Osteoblast (primary cell): ENCODE results near the gene TCF7L1. TPM values are rescaled to one million over a fixed set of nuclear protein-coding genes. Genes with fewer than 3 reads are reported as not detected.
A peak's percentile ranks its signal among the peaks of the same experiment; 100 is the strongest.
"Not testable (repeated sequence)": the region's sequence is repeated elsewhere in the genome, so short reads cannot be mapped to it uniquely, and the experiment has no call there.

Experiments
- DNase-seq: peaks from one replicate; pipeline ENCODE4 v3.0.0; 2011; ENCODE audit warnings: low spot score, mixed read lengths; ENCODE audit not compliant: insufficient read length; ENCODE audit errors: missing footprints
- H2AFZ ChIP-seq: 2 replicates; pipeline ENCODE4 v1.6.0; 2011; ENCODE audit warnings: mild to moderate bottlenecking, low read length
- H3K27ac ChIP-seq: 2 replicates; pipeline ENCODE4 v1.5.1; 2011; ENCODE audit warnings: mild to moderate bottlenecking, low read depth, low read length, moderate library complexity
- H3K27me3 ChIP-seq: 2 replicates; pipeline ENCODE4 v1.6.0; 2012; ENCODE audit warnings: mild to moderate bottlenecking, control low read depth, inconsistent platforms, low read length, moderate library complexity; ENCODE audit not compliant: insufficient read depth
- H3K36me3 ChIP-seq: 2 replicates; pipeline ENCODE4 v1.5.1; 2011; ENCODE audit warnings: mild to moderate bottlenecking, low read length, control low read depth, moderate library complexity; ENCODE audit not compliant: insufficient read depth
- H3K4me1 ChIP-seq: 2 replicates; pipeline ENCODE4 v1.5.1; 2011; ENCODE audit warnings: mild to moderate bottlenecking, low read length, control low read depth, moderate library complexity; ENCODE audit not compliant: insufficient read depth
- H3K4me2 ChIP-seq: 2 replicates; pipeline ENCODE4 v1.6.0; 2011; ENCODE audit warnings: mild to moderate bottlenecking, low read length; ENCODE audit not compliant: insufficient read depth
- H3K4me3 ChIP-seq: fragments of 200-600 bp; sonication (generic); 3 replicates; pipeline ENCODE4 v1.5.1; 2012; ENCODE audit warnings: mild to moderate bottlenecking, low read length, inconsistent platforms; ENCODE audit not compliant: insufficient read depth
- H3K79me2 ChIP-seq: 2 replicates; pipeline ENCODE4 v1.6.0; 2012; ENCODE audit warnings: mild to moderate bottlenecking, low read length, control low read depth, inconsistent platforms; ENCODE audit not compliant: insufficient read depth
- H3K9me3 ChIP-seq: 2 replicates; pipeline ENCODE4 v1.5.1; 2011; ENCODE audit warnings: low read depth, low read length, control low read depth
- H4K20me1 ChIP-seq: 2 replicates; pipeline ENCODE4 v1.6.0; 2012; ENCODE audit warnings: mild to moderate bottlenecking, low read length, control low read depth; ENCODE audit not compliant: insufficient read depth
- total RNA-seq: library from RNA; depleted of rRNA; stranded (reverse); fragments of >200 nt; gene quantifications from 2 replicates; pipeline ENCODE4 v1.2.3, GENCODE V29; 2012
- TF ChIP-seq, protein P1 (sequence below): IDR thresholded peaks from 2 replicates; pipeline ENCODE4 v1.5.1; 2011; ENCODE audit warnings: mild to moderate bottlenecking, low read depth, low read length, moderate library complexity; ENCODE audit errors: extremely low read depth

The TCF7L1 gene
- total RNA-seq, 1 donor = 2.5 TPM

DNA sequence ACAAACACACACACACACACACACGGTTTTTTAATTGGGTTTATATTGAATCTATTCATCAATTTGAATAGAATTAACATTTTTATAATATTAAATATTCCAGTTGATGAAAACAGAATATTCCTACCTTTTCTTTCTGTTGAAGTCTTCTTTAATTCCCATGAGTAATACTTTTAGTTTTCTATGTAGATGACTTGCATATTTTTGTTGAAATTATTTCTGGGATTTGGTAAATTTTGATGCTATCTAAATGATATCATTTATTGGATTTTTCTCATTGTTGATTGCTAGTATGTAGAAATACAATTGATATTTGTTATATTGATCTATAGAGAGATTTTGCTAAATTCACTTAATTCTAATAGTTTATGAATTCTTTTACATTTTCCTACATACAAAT, 12.8 kb upstream of the TCF7L1 start:
- H3K27ac ChIP-seq = no peak overlapping the region
- H4K20me1 ChIP-seq = no peaks in the 10 kb centered on the region
- no peaks in the 10 kb centered on the region for H3K4me1 ChIP-seq
- no peak overlapping the region for H3K4me3 ChIP-seq
- no peaks in the 10 kb centered on the region for H3K36me3 ChIP-seq
- no peak for DNase-seq
- H3K79me2 ChIP-seq = no peaks in the 10 kb centered on the region
- H3K9me3 ChIP-seq = no peaks in the 10 kb centered on the region
- H3K27me3 ChIP-seq = peaks cover 9% of the 10 kb centered on the region
- H2AFZ ChIP-seq = no peak overlapping the region
- TF ChIP-seq, protein P1, sequence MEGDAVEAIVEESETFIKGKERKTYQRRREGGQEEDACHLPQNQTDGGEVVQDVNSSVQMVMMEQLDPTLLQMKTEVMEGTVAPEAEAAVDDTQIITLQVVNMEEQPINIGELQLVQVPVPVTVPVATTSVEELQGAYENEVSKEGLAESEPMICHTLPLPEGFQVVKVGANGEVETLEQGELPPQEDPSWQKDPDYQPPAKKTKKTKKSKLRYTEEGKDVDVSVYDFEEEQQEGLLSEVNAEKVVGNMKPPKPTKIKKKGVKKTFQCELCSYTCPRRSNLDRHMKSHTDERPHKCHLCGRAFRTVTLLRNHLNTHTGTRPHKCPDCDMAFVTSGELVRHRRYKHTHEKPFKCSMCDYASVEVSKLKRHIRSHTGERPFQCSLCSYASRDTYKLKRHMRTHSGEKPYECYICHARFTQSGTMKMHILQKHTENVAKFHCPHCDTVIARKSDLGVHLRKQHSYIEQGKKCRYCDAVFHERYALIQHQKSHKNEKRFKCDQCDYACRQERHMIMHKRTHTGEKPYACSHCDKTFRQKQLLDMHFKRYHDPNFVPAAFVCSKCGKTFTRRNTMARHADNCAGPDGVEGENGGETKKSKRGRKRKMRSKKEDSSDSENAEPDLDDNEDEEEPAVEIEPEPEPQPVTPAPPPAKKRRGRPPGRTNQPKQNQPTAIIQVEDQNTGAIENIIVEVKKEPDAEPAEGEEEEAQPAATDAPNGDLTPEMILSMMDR = no peak
- H3K4me2 ChIP-seq = no peak overlapping the region

DNA sequence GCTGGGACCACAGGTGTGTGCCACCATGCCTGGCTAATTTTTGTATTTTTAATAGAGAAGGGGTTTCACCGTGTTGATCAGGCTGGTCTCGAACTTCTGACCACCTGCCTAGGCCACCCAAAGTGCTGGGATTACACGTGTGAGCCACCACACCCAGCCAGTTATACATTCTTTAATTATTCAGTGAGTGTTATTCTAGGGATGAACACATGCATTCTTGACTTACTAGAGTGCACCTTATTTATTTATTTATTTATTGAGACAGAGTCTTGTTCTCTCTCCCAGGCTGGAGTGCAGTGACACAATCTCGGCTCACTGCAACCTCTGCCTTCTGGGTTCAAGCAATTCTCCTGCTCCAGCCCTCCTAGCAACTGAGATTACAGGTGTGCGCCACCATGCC, 6.7 kb upstream of the TCF7L1 start:
- not testable (repeated sequence) for H4K20me1 ChIP-seq, H2AFZ ChIP-seq, H3K27me3 ChIP-seq, H3K4me2 ChIP-seq, H3K4me1 ChIP-seq, H3K9me3 ChIP-seq, H3K36me3 ChIP-seq, H3K27ac ChIP-seq, H3K79me2 ChIP-seq, H3K4me3 ChIP-seq
- peak; percentile 26 for DNase-seq

DNA sequence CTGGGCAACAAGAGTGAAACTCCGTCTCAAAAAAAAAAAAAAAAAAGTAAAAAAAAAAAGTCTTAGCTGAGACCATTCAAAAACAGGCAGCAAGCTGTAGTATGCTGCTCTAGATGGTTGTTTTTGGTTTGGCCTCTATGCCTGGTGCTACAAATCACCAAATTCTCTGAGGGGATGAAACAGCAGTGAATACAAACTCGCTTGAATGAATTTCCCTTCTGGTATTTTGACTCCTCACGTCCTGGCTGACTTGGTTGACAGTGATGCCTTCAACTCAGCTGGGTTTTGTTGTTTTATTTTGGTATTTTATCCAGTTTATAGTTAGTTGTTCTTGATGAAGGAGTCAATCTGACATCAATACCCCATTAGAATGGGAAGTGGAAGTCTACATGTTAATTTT, 3.3 kb upstream of the TCF7L1 start:
- Histone ChIP-seq H2AFZ (no peak overlapping the region), H3K27me3 (peaks cover 3% of the 10 kb centered on the region), H3K9me3 (no peaks in the 10 kb centered on the region), H3K4me3 (no peak overlapping the region), H3K4me1 (peaks cover 15% of the 10 kb centered on the region), H4K20me1 (peaks cover 2% of the 10 kb centered on the region), H3K36me3 (no peaks in the 10 kb centered on the region), H3K4me2 (no peak overlapping the region), H3K27ac (no peak overlapping the region), H3K79me2 (peaks cover 12% of the 10 kb centered on the region)
- TF ChIP-seq, protein P1 = no peak
- DNase-seq = peak; percentile 81

DNA sequence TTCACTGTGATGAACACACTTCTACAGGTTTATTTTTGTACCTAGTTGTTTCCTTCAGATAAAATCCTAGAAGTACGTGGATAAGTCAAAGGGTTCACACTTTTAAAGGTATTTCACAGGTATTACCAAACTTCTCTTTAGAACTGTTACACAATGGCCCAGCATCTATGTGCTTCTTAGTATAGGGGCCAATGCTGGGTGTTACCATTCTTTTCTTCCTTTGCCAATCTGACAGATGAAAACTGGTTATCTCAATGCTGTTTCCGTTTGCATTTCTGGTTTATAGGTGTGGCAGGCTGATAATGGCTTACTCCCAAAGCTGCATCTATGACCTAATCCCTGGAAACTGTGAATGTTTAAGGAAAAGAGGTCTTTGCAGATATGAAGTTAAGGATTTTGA, 2.8 kb upstream of the TCF7L1 start:
- H3K79me2 ChIP-seq = peaks cover 17% of the 10 kb centered on the region
- peaks cover 15% of the 10 kb centered on the region for H3K4me1 ChIP-seq
- TF ChIP-seq, protein P1 = no peak
- no peak overlapping the region for H3K4me3 ChIP-seq
- H3K36me3 ChIP-seq = no peaks in the 10 kb centered on the region
- H3K27me3 ChIP-seq = no peaks in the 10 kb centered on the region
- DNase-seq = no peak
- H4K20me1 ChIP-seq = peaks cover 2% of the 10 kb centered on the region
- no peaks in the 10 kb centered on the region for H3K9me3 ChIP-seq
- no peak overlapping the region for H3K4me2 ChIP-seq
- H3K27ac ChIP-seq = no peak overlapping the region
- H2AFZ ChIP-seq = no peak overlapping the region

DNA sequence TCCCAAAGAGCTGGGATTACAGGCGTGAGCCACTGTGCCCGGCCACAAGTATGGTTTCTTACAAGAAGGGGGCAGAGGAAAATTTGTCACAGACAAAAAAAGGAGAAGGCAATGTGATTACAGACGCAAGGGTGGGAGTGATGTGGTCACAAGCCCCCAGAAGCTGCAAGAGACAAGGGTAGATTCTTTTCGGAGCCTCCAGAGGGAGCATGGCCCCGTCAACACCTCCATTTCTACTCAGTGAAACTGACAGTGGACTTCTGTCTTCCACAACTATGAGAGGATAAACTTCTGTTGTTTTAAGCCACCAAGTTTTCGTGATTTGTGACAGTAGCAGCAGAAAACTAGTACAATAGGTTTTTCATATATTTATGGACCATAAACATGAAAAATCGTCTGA, 2.1 kb upstream of the TCF7L1 start:
- no peak overlapping the region for H3K4me2 ChIP-seq
- H4K20me1 ChIP-seq = peaks cover 6% of the 10 kb centered on the region
- no peaks in the 10 kb centered on the region for H3K9me3 ChIP-seq
- peaks cover 15% of the 10 kb centered on the region for H3K4me1 ChIP-seq
- no peaks in the 10 kb centered on the region for H3K27me3 ChIP-seq
- no peak overlapping the region for H2AFZ ChIP-seq
- peaks cover 25% of the 10 kb centered on the region for H3K79me2 ChIP-seq
- no peak overlapping the region for H3K27ac ChIP-seq
- TF ChIP-seq, protein P1 = peak; percentile 53
- H3K4me3 ChIP-seq = no peak overlapping the region
- peak; percentile 64 for DNase-seq
- H3K36me3 ChIP-seq = no peaks in the 10 kb centered on the region
